GM19240 (cell line): ENCODE measurements around the gene DCTN1.
"Not testable (repeated sequence)": the region's sequence is repeated elsewhere in the genome, so short reads cannot be mapped to it uniquely, and the experiment has no call there.

Experiments
- DNase-seq: peaks from one replicate; pipeline ENCODE4 v3.0.0; 2011; ENCODE audit warnings: low spot score; ENCODE audit not compliant: insufficient read length

The DCTN1 gene

DNA sequence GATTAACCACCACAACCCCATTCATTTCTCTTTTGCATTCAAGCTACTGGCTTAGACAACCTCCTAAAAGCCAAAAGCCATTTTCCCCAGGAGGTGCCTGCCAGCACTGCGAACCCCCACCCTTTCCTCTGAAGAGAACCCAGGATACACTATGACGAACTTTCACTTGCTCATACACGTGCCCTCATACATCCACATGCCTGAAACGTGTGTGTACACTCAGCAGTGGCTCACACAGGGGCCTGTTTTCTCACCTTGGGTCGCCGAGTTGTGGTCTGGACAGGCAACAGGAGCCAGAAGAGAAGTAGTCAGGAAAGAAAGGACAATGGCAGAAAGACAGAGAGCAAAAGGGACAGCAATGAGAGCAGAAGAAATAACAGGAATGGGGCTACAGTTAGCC lies 7.4 kb downstream of the DCTN1 start:
- DNase-seq: no peak

DNA sequence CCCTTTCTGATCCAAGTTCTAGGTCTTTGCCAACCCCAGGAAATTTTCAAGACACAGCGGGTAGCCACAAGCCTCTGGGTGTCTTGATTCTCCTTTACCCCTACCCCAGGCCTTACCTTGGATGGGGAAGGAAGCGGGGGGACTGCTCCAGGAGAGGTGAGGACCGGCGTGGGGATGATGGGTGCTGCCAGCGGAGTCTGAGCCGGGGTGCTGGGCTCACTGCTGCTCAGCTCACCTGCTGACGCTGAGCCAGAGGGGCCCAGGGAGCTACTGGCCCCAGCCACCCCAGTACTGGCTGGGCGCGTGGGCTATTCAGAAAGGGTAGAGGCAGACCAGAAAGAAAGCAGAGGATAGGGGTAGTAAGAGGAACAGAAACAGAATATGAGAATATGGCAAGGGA lies 8.7 kb downstream of the DCTN1 start:
- no peak for DNase-seq

DNA sequence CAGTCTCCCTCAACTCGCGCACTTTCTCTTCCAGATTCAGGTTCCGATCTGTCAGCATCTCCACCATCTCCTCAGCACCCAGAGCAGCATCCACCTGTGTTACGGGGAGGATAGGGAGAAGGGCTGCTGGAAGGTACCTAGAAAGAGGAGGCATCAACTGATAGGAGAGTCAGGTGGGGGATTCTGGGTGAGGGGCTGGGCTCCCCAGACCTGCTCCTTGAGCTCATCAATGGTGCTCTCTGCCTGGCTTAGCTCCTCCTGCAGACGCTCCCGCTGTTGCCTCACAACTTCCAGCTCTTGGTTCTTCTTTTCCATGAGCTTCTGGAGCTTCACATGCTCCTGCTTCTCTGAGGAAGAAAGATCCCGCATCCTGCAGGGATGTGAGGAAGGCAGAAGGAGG lies 10.1 kb downstream of the DCTN1 start:
- no peak for DNase-seq

DNA sequence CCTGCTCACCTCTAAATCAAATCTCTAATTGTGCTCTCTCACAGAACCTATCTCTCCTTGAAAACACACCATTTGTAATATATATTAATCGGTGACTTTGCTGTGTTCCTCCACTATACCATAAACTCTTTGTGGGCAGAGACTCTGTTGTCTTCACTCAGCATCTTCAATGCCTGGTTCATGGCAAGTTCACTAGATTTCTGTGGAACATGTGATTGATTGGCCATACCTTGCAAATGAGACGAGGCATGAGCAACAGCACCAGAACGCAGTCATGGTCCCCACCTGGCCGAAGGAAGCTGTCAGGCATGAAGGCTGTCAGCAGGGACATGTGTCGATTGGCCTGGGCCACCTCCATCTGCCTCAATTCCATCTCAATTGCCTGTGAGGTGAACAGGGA lies 11.6 kb downstream of the DCTN1 start:
- DNase-seq: no peak

DNA sequence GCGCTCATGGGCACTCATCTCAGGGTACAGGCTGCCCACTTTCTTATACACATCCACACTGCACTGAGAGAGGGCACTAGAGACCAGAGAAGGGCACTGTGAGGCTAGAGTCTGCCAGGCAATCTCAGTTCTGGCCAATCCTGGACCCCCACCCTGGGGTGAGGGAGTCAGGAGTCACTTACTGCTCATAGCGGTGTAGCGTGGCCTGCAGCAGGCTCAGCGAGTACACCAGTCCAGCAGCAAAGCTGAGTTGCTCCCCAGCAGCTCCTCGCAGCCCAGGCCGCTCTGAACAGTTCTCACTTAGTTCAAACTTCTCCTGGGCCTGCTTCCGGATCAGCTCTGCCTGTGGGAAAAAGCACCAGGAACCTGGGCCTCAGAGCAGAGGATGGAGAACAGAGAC lies 12.3 kb downstream of the DCTN1 start:
- DNase-seq: no peak

DNA sequence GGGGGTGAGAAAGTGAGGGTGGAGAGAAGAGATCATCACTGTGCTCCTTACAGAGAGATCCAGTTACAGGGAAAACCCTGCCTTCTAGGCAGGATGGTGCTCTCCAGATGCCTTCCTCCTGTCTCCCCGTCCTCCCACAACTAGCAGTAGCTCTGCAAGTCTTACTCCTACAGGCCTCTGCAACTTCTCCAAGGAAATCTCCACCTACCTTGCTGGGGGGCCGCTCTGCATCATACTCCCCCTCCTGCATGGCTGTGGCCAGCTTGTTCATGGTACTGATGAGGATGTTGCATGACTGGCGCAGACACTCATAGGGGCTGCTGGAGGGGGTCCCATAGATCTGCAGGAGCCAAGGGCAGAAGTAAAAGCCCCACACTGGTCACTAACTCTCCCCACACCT lies 14.1 kb downstream of the DCTN1 start:
- no peak for DNase-seq

DNA sequence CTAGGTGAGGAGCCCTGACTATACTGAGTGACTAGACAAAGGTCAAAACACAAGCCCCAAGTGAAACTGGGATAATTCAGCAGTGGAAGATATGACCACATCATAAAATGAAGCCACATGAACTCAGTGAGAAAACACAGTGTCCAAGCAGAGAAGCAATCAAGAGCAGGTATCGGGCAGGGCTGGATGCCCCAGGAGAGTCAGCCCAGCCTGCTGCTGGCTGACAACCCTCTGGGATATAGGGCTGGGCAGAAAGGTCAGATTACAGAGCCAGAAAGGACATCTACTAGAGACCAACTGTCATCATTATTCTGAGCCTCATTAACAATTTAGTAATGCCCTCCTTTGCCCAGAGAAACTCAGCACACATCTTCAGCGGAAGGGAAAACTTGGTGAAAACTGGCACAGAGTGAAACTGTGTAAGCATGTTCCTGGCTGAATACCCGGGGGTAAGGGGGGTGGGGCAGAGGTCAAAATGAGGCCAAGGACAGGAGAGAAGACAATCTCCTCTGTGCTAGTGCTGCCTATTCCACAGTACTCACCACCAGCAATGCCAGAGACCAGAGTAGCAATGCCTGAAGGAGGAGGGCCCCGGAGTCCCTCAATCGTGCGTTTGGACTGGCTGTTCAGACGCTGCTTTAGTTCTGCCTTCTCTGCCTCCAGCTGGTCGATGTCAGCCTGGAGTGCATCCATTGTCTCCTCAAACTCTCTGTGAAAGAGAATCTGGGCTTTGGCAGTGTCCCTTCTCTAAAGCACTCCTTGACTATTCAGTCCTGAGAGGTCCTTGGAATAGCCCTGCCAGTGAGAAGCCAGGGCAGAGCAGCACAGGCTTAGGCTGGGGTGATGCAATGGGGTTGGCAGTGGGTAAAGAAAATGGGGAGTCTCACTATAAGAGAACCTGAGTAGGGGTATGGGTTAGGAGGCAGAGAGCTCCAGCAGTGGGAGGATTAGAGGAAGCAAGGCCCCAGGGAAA lies 15.3 kb downstream of the DCTN1 start:
- DNase-seq: no peak

DNA sequence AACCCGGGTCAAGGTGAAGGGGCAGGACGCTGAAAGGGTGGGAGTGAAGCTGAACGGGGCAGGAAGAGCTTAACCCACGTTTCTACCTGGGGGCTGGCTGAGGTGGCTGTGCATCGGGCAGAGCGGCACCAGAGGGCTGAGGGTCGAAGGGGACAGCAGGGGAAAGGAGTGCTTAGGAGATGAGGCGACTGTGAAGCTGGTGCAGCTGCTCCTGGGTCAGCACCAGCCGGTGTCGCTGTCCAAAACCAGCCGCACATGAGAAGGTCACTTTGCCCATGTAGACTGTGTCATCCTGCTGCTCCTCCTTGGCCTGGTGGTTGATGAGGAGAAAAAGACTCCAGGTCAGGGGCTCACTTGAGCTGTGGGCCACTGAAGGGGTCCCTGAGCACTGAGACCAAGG lies 18.8 kb downstream of the DCTN1 start:
- no peak for DNase-seq

DNA sequence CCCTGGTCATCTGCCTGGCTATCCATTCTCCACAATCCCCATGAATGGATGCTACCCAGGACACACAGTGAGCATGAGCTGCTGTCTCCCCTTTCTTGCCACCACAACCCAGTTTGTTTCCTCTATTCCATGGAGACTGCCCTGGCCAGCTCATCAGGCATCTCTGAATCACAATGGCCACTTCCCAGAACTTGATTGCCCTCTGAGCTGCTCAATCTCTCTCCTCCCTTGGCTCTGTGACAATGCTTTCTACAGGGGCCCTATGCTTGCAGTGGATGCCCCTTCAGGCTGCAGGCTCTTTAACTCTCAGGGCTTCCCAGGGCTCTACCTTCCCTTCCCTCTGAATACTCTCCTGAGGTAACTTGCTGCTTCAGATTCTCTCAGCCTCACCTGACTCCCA lies 22.5 kb downstream of the DCTN1 start:
- DNase-seq: no peak

DNA sequence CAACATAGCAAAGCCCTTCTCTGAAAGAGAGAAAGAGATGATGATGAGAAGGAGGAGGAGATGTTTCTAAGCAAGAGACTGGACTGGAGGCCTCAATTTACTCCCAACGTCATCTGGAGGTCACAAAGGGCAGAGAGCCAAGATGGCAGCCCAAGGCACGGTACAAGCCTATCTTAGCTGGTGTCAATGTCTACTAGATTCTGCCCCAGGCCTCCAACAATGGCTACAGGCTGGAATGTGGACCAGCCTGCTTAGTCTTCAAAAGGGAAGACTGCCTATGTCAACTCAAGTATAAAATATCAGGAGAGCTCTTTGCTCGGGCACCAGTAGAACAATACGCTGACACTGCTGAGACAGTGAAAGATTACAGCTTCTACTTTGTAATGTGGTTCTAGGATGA lies 30.2 kb downstream of the DCTN1 start:
- DNase-seq: no peak

DNA sequence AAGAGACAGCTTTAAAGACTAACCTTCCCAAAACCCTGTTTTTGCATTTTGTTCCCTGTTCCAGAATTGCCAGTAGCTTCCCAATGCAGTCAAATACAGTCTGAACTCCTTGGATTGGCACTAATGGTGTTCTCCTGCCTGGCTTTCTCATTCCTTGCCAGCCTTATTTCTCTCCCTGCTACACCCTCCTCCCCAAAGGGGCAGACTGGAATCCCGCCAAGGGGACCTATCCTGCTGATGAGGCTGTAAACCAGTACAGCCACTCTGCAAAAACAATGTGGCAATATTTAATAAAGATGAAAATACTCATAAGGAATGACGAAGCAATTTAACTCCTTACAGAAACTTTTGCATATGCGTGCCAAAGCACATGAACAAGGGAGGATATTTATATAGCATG lies 32.4 kb downstream of the DCTN1 start:
- DNase-seq: no peak

DNA sequence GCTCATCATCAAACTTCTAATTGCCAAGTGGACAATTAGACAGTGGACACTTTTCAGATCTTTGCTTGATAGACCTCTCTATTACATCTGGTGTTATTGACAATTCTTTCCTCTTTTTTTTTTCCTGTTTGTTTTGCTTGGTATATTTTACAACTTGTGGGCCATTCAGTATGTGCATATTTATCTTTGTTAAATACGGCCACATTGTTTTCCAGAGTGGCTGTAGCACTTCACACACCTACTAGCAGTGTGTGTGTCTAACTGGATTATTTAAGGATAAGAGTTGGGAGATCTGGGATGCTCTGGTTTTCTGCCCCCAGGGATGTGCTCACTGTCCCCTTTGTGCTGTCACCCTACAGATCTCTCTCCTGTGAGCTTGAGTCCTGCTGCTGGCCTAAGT lies 32.8 kb downstream of the DCTN1 start:
- DNase-seq: no peak

DNA sequence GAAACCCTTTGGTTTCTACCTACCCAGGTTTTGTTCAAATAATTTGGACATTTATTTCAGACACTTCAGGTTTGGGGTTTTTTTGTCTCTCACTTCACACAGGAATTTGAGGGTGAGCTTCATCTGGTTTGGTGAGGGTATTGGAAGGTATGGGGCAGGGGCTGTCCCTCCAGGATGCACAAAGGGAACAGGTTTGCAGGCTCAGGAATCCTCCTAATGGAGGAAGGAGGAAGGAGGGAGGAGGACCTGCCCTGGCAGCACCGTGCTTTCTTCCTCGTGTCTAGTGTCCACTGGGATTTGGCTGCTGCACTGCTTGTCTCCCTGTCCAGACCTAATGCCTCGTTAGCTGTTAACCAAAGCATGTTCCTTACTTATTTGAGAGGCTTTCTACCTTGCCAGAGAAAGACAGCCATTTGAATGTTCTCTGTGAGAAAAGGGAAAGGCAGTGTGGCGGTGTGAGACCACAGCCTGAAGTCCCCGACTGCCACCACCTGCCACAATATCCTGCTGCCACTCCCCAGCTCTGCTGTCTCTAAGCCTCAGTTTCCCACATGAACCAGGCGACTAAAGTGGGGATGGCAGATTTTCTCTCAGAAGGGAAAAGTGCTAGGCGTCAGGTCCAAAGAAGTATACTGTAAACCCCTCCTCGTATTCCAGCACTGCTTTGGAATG lies 34.7 kb downstream of the DCTN1 start:
- DNase-seq: no peak

DNA sequence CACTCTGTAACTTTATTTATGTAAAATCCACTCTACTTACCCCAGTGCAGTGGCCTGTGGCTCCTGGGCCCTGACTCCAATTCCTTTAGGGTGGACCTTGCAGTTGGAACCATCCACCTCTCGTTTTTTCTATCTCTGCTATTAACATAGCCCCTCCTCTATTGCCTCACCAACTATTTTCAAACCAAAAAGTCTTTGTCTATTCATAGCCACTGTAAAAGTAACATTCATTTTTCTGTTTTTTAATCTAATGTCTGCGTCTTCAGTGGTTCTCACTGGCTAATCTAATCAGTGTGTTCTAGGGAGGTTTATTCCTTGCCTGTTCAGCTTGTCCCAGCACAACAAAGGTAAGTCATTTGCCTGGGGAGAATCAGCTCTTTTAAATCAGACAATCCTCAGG lies 36.8 kb downstream of the DCTN1 start, which contains the start of gene SLC4A5:
Gene SLC4A5 (minus strand): TSS at position 101 of the 400 bp plus-strand sequence. CDS start 28,393 bp downstream, outside the sequence.
- DNase-seq: no peak

DNA sequence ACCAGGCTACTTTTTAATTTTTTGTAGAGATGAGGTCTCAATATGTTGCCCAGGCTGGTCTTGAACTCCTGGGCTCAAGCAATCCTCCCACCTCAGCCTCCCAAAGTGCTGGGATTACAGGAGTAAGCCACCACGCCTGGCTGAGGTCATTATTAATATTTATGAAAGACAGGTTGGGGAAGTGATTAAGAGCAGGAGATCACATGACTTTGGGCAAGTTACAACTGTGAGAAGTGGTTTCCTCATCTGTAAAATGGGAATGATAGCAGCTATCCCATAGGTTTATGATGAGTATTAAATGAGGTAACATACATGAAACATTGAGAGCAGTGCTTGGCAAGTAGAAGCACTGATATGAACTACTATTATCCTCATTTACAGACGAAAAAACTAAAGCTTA lies 43.9 kb downstream of the DCTN1 start:
- not testable (repeated sequence) for DNase-seq

DNA sequence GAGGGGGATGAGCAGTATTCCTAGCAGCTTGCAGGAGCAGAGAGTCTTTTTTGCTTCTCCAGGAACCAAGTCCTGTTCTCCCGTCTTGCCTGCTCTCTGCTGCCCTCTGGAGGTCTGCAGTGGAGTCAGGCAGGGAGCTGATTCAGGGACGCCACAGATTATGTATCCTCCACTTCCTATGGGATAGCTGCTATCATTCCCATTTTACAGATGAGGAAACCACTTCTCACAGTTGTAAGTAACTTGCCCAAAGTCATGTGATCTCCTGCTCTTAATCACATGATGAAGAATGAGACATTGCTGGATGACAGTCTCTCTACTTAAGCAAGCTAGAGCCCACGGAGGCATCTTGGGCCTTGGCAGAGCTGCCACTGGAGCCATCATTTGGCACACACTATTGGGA lies 45.2 kb downstream of the DCTN1 start:
- peak; percentile 38 for DNase-seq

DNA sequence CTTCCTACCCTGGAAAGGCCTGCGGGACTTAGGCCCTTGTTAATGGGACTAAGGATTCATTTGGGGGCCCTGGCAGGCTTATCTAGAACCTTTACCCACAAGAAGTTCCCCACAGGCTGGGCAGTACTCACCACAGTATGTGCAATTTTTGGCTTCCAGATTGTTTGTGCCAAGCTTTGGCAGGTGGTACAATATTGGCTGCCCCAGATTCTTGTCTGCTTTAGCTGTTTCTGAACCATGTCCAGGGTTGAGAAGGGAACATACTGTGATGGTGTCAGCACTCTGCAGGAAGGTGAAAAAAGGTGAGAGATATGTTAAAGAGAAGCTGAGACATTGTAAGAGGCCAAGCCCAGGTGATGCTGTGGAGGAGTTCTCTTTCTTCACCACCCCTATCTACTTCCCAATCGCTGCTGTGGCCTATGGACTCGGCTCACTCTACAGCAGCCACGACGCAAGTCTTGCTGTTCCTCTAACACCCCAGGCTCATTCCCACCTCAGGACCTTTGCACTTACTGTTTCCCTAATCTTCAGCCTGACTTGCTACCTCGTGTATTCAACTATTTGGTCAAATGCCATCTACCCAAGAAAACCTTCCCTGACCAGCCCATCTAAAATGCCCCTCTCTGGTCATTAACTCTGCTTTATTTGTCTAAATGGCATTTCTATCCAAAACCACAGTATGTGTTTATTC lies 46.1 kb downstream of the DCTN1 start:
- DNase-seq: no peak

DNA sequence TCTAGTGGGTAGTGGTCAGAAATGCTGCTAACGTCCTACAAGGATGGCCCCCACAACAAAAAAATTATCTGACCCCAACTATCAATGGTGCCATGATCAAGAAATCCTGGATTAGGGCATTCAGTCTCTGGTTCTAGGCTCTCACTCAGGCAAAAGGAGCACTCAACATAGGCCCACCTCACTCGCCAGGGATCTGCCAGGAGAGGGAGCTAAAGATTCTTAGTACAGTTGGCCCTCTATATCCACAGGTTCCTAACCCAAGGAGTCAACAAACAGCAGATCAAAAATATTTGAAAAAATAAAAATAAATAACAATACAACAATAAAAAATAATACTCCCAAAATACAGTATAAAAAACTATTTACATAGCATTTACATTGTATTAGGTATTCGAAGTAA lies 46.9 kb downstream of the DCTN1 start:
- DNase-seq: no peak

DNA sequence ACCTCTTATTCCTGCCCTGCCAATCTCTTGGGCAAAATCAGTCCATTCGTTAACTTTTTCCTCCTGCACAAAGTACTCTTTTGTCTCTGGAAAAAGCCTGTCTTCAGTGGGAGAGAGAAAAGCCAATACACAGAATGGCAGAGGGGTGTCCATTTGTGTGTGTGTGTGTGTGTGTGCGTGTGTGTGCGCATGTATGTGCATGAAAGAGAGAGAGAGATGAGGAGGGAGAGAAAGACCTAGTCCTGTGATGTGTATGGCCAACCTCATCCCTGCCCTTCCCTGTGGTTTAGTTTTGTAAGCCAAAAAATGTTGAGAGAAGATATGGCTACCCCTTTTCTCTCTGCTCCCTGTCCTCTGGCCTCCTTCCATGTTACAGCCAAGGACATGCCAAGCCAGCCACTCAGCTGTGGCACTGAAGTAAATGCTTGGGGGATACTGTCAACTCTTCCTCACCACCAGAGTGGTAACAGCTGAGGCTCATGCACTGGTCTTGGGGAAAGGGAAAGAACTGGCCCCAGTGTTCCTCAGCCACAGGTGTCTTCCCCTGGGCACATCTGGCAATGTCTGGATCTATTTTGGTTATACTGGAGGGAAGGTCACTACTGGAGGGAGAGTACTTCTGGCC lies 47.4 kb downstream of the DCTN1 start:
- no peak for DNase-seq

DNA sequence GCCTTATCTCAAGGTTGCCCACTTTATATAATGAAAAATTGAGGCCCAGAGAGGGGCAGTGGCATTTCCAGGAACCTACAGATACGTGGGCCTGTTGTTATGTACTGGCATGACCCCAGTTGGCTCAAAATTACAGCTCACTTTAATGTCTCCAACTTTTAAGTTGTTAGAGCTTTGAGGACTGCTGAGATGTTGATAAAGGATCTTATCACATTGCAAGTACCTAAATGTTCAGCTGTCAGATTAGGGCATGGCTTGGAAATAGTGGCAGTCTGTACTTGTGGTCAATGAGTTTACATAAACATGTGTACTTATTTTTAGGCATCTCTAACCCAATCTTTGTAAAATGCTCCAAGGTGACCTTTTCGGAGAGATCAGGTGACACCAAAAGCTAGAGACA lies 51.5 kb downstream of the DCTN1 start:
- no peak for DNase-seq

DNA sequence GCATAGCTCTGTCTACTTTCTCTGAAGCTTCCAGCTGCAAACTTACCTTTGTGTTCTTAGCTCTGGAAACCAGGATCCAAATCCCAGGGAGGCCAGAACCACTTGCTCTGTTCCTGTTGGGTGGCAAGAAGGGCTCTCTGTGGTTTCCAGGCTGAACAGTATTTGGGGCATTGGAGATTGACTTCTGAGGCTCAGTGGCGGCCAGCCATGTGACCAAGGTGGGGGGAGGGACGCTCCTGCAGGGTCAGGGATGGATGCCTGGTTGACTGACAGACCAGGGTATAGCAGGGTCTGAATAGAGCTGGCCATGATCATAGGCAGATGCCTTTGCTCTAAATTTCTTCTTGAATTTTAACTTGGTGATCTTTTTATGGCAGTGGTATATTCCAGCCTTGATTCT lies 52.0 kb downstream of the DCTN1 start:
- no peak for DNase-seq

DNA sequence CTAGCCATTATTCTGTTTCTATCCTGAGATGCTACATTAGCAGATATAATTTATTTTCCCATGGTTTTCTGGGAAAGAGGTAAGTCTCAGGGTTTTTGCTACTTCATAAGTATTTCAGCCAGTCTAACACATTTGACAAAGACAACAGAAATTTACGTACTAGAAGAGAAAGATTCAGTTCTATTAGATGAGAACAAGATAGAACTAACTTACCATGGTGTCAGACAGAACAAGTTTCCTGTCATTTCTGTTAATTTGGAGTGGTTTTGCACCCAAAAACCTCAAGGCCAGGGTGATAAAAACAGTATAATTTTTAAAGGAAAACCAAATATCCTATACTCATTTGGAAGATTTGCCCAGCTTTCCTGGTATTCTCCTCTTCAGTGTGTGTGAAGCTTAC lies 52.5 kb downstream of the DCTN1 start:
- no peak for DNase-seq
